Type B pancreatic cell (in vitro differentiated cells): Measurements from ENCODE around the gene SLC8A2. TPM values are rescaled to one million over a fixed set of nuclear protein-coding genes. Genes with fewer than 3 reads are reported as not detected.

Experiments
- DNase-seq: peaks from one replicate; pipeline ENCODE4 v3.0.0; 2021; ENCODE audit warnings: mixed read lengths; ENCODE audit not compliant: unreplicated experiment; ENCODE audit errors: extremely low spot score
- H3K27ac Mint-ChIP-seq: 2 replicates; pipeline ENCODE4 v1.8.0; 2021; ENCODE audit warnings: mild to moderate bottlenecking, mixed read lengths
- H3K27me3 Mint-ChIP-seq: 2 replicates; pipeline ENCODE4 v1.8.0; 2021; ENCODE audit warnings: mixed read lengths
- H3K36me3 Mint-ChIP-seq: 2 replicates; pipeline ENCODE4 v1.8.0; 2021; ENCODE audit warnings: mixed read lengths
- H3K4me1 Mint-ChIP-seq: one replicate; pipeline ENCODE4 v1.8.0; 2021; ENCODE audit warnings: mixed read lengths; ENCODE audit not compliant: unreplicated experiment
- H3K4me3 Mint-ChIP-seq: 2 replicates; pipeline ENCODE4 v1.8.0; 2021; ENCODE audit warnings: mild to moderate bottlenecking, mixed read lengths
- H3K9me3 Mint-ChIP-seq: 2 replicates; pipeline ENCODE4 v1.8.0; 2021; ENCODE audit warnings: mixed read lengths
- CTCF ChIP-seq: fragments of 200-600 bp; sonication (generic); conservative IDR thresholded peaks from 2 replicates; pipeline ENCODE4 v1.5.0; 2021; ENCODE audit warnings: antibody characterized with exemption, mild to moderate bottlenecking
- total RNA-seq: library from RNA; stranded (reverse); gene quantifications from 2 replicates; pipeline ENCODE4 v1.2.1, GENCODE V29; 2021; ENCODE audit warnings: low replicate concordance

SLC8A2 gene
- total RNA-seq, 1 donor from 2014 or later = 1.3 TPM

- Mint-ChIP-seq H3K4me1 (peaks cover 38% of the 10 kb centered on the region), H3K9me3 (no peaks in the 10 kb centered on the region), H3K27me3 (peaks cover 79% of the 10 kb centered on the region), H3K36me3 (no peaks in the 10 kb centered on the region), H3K27ac (no peak overlapping the region), H3K4me3 (no peak overlapping the region)
- no peak for DNase-seq
- no peak for TF ChIP-seq CTCF
Observed at GRCh38 chr19:47419789-47420188, 51.9 kb downstream of the SLC8A2 start.

- H3K36me3 Mint-ChIP-seq = peaks cover 2% of the 10 kb centered on the region
- peaks cover 74% of the 10 kb centered on the region for H3K27me3 Mint-ChIP-seq
- no peak for TF ChIP-seq CTCF
- H3K4me3 Mint-ChIP-seq = peak within 1 kb of the TSS; percentile 84
- H3K9me3 Mint-ChIP-seq = no peaks in the 10 kb centered on the region
- no peak for DNase-seq
- peak within 1 kb of the TSS; percentile 76 for H3K27ac Mint-ChIP-seq
- H3K4me1 Mint-ChIP-seq = peaks cover 34% of the 10 kb centered on the region
Observed at GRCh38 chr19:47419030-47419783, 52.5 kb downstream of the SLC8A2 start, which contains the start of gene MEIS3. Gene MEIS3, minus strand, starts transcription at chr19:47419527. Its CDS starts 446 bp downstream, at chr19:47419081.

- peaks cover 72% of the 10 kb centered on the region for H3K27me3 Mint-ChIP-seq
- DNase-seq = no peak
- H3K4me1 Mint-ChIP-seq = peaks cover 34% of the 10 kb centered on the region
- peaks cover 5% of the 10 kb centered on the region for H3K36me3 Mint-ChIP-seq
- TF ChIP-seq CTCF = no peak
- H3K27ac Mint-ChIP-seq = peak overlapping the region; percentile 76
- no peaks in the 10 kb centered on the region for H3K9me3 Mint-ChIP-seq
- H3K4me3 Mint-ChIP-seq = peak overlapping the region; percentile 84
Observed at GRCh38 chr19:47418692-47419029, 53.0 kb downstream of the SLC8A2 start.

- DNase-seq = no peak
- TF ChIP-seq CTCF = no peak
- peaks cover 5% of the 10 kb centered on the region for H3K36me3 Mint-ChIP-seq
- H3K27ac Mint-ChIP-seq = peak overlapping the region; percentile 76
- H3K4me3 Mint-ChIP-seq = peak overlapping the region; percentile 84
- H3K27me3 Mint-ChIP-seq = peaks cover 65% of the 10 kb centered on the region
- H3K4me1 Mint-ChIP-seq = peaks cover 29% of the 10 kb centered on the region
- H3K9me3 Mint-ChIP-seq = no peaks in the 10 kb centered on the region
Observed at GRCh38 chr19:47417746-47418691, 53.7 kb downstream of the SLC8A2 start.

GRCh38 chr19:47417107-47417745 lies 54.5 kb downstream of the SLC8A2 start:
- Mint-ChIP-seq H3K4me3 (peak overlapping the region; percentile 84), H3K9me3 (no peaks in the 10 kb centered on the region), H3K4me1 (peaks cover 21% of the 10 kb centered on the region), H3K27ac (peak overlapping the region; percentile 76), H3K27me3 (peaks cover 58% of the 10 kb centered on the region), H3K36me3 (peaks cover 5% of the 10 kb centered on the region)
- TF ChIP-seq CTCF = no peak
- no peak for DNase-seq
